ENCODE measurements around the gene FAM136A.
A peak's percentile ranks its signal among the peaks of the same experiment; 100 is the strongest.
"Not testable (repeated sequence)": the region's sequence is repeated elsewhere in the genome, so short reads cannot be mapped to it uniquely, and the experiment has no call there.

Gene FAM136A

GRCh38 chr2:70300771-70301343 is 1.0 kb downstream of the FAM136A start:
- DNase-seq (ENCODE audit: low read depth) = peak; percentile 43
- H3K4me3 ChIP-seq (ENCODE audit: low read depth, low read length) = peak overlapping the region; percentile 75
- TF ChIP-seq, protein P1, sequence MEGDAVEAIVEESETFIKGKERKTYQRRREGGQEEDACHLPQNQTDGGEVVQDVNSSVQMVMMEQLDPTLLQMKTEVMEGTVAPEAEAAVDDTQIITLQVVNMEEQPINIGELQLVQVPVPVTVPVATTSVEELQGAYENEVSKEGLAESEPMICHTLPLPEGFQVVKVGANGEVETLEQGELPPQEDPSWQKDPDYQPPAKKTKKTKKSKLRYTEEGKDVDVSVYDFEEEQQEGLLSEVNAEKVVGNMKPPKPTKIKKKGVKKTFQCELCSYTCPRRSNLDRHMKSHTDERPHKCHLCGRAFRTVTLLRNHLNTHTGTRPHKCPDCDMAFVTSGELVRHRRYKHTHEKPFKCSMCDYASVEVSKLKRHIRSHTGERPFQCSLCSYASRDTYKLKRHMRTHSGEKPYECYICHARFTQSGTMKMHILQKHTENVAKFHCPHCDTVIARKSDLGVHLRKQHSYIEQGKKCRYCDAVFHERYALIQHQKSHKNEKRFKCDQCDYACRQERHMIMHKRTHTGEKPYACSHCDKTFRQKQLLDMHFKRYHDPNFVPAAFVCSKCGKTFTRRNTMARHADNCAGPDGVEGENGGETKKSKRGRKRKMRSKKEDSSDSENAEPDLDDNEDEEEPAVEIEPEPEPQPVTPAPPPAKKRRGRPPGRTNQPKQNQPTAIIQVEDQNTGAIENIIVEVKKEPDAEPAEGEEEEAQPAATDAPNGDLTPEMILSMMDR (IDR thresholded peaks at IDR 0.05; ENCODE audit: insufficient read depth, low read depth, low read length, missing control alignments) = peak; percentile 39

GRCh38 chr2:70297828-70298227 is 4.0 kb downstream of the FAM136A start:
- H3K4me3 ChIP-seq (ENCODE audit: low read depth, low read length); DNase-seq (ENCODE audit: low read depth): not testable (repeated sequence)

DNA sequence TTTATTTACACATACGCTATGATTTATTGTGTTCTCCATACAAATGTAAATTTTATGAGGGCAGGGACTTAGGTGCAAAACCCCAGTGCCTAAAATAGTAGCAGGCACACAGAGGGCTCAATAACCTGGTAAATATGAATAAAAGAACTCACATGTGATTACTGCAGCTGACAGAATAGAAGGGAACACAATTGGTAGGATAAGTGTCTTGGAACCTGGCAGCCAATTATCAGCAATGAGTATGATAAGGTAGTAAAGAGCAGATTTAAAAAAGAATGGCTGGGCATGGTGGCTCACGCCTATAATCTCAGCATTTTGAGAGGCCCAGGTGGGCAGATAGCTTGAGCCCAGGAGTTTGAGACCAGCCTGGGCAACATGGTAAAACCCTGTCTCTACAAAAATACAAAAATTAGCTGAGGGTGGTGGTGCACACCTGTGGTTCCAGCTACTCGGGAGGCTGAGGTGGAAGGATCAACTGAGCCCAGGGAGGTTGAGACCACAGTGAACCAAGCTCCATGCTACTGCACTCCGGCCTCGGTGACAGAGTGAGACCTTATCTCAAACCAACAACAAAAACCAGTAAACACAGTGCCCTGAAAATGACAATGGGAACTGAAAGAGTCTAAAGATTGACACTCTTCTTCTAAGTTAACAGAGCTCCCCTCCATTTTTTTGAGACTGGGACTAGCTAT is 18.2 kb downstream of the FAM136A start:
- TF ChIP-seq, protein P1 (IDR thresholded peaks at IDR 0.05; ENCODE audit: insufficient read depth, low read depth, low read length, missing control alignments) = no peak
- no peak overlapping the region for H3K4me3 ChIP-seq (ENCODE audit: low read depth, low read length)
- no peak for DNase-seq (ENCODE audit: low read depth)

GRCh38 chr2:70282439-70282838 is 19.4 kb downstream of the FAM136A start:
- no peak for DNase-seq (ENCODE audit: low read depth)
- TF ChIP-seq, protein P1 (IDR thresholded peaks at IDR 0.05; ENCODE audit: insufficient read depth, low read depth, low read length, missing control alignments) = no peak
- H3K4me3 ChIP-seq (ENCODE audit: low read depth, low read length) = no peak overlapping the region

GRCh38 chr2:70280242-70280798 is 21.5 kb downstream of the FAM136A start:
- H3K4me3 ChIP-seq (ENCODE audit: low read depth, low read length) = no peak overlapping the region
- TF ChIP-seq, protein P1 (IDR thresholded peaks at IDR 0.05; ENCODE audit: insufficient read depth, low read depth, low read length, missing control alignments) = no peak
- DNase-seq (ENCODE audit: low read depth) = no peak

GRCh38 chr2:70270323-70270722 is 31.5 kb downstream of the FAM136A start:
- DNase-seq (ENCODE audit: low read depth) = no peak
- H3K4me3 ChIP-seq (ENCODE audit: low read depth, low read length) = no peak overlapping the region
- TF ChIP-seq, protein P1 (IDR thresholded peaks at IDR 0.05; ENCODE audit: insufficient read depth, low read depth, low read length, missing control alignments) = no peak

- not testable (repeated sequence) for H3K4me3 ChIP-seq (ENCODE audit: low read depth, low read length); DNase-seq (ENCODE audit: low read depth)
These were observed 32.2 kb downstream of the FAM136A start for GRCh38 chr2:70269422-70270302.

DNA sequence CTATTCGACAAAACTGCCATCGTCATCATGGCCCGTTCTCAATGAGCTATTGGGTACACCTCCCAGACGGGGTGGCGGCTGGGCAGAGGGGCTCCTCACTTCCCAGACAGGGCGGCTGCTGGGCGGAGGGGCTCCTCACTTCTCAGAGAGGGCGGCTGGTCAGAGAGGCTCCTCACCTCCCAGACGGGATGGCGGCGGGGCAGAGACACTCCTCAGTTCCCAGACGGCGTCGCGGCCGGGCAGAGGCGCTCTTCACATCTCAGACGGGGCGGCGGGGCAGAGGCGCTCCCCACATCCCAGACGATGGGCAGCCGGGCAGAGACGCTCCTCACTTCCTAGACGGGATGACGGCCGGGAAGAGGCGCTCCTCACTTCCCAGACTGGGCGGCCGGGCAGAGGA is 34.9 kb downstream of the FAM136A start:
- not testable (repeated sequence) for DNase-seq (ENCODE audit: low read depth); H3K4me3 ChIP-seq (ENCODE audit: low read depth, low read length)

Data from GM12865 (cell line).